Measurements from ENCODE around the gene GTF2H4. TPM values are rescaled to one million over a fixed set of nuclear protein-coding genes. Genes with fewer than 3 reads are reported as not detected.

Gene GTF2H4
- total RNA-seq, 1 experiment from 2014 or later, result 42.6 TPM

- ChIA-PET CTCF (no interaction called here), POLR2A (ENCODE audit: low non-redundant PET) (no interaction called here)
- H3K27me3 ChIP-seq (replicated peaks; ENCODE audit: insufficient read depth, low read depth, low read length, poor library complexity), result no peaks in the 10 kb centered on the region
- intact Hi-C loops (cut with micrococcal nuclease; ENCODE audit: unreplicated experiment), result no loop called here
- no peak overlapping the region for H3K27ac ChIP-seq (ENCODE audit: low read depth, low read length, poor library complexity, severe bottlenecking)
- H3K4me1 ChIP-seq (ENCODE audit: insufficient read depth, low read length, poor library complexity, severe bottlenecking), result peaks cover 40% of the 10 kb centered on the region
- no TSS peak for BruUV-seq (replicated peaks)
- H3K9me3 ChIP-seq (ENCODE audit: low read depth, low read length, poor library complexity, severe bottlenecking), result no peaks in the 10 kb centered on the region
- no peaks in the 10 kb centered on the region for H3K36me3 ChIP-seq (ENCODE audit: insufficient read depth, low read length, poor library complexity, severe bottlenecking)
- TF ChIP-seq, protein P1, sequence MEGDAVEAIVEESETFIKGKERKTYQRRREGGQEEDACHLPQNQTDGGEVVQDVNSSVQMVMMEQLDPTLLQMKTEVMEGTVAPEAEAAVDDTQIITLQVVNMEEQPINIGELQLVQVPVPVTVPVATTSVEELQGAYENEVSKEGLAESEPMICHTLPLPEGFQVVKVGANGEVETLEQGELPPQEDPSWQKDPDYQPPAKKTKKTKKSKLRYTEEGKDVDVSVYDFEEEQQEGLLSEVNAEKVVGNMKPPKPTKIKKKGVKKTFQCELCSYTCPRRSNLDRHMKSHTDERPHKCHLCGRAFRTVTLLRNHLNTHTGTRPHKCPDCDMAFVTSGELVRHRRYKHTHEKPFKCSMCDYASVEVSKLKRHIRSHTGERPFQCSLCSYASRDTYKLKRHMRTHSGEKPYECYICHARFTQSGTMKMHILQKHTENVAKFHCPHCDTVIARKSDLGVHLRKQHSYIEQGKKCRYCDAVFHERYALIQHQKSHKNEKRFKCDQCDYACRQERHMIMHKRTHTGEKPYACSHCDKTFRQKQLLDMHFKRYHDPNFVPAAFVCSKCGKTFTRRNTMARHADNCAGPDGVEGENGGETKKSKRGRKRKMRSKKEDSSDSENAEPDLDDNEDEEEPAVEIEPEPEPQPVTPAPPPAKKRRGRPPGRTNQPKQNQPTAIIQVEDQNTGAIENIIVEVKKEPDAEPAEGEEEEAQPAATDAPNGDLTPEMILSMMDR (conservative IDR thresholded peaks at IDR 0.05; ENCODE audit: low read depth, low read length), result no peak
- no peak for TF ChIP-seq EZH2 (IDR thresholded peaks at IDR 0.05; ENCODE audit: borderline replicate concordance, low read depth, low read length, poor library complexity, severe bottlenecking)
- no peak for DNase-seq (ENCODE audit: low spot score)
- H3K4me3 ChIP-seq (ENCODE audit: low read depth, low read length, poor library complexity, severe bottlenecking), result no peak overlapping the region
These were observed 49.7 kb downstream of the GTF2H4 start for GRCh38 chr6:30957716-30958115.

GRCh38 chr6:30960907-30961673, 53.1 kb downstream of the GTF2H4 start:
- intact Hi-C loops (cut with micrococcal nuclease; ENCODE audit: unreplicated experiment), result no loop called here
- peak; percentile 27 for DNase-seq (ENCODE audit: low spot score)
- BruUV-seq (replicated peaks), result no TSS peak

GRCh38 chr6:30962716-30963115, 54.7 kb downstream of the GTF2H4 start:
- Histone ChIP-seq H3K27ac (ENCODE audit: low read depth, low read length, poor library complexity, severe bottlenecking) (no peak overlapping the region), H3K9me3 (ENCODE audit: low read depth, low read length, poor library complexity, severe bottlenecking) (no peaks in the 10 kb centered on the region), H3K4me3 (ENCODE audit: low read depth, low read length, poor library complexity, severe bottlenecking) (no peak overlapping the region), H3K36me3 (ENCODE audit: insufficient read depth, low read length, poor library complexity, severe bottlenecking) (no peaks in the 10 kb centered on the region), H3K4me1 (ENCODE audit: insufficient read depth, low read length, poor library complexity, severe bottlenecking) (peaks cover 10% of the 10 kb centered on the region), H3K27me3 (replicated peaks; ENCODE audit: insufficient read depth, low read depth, low read length, poor library complexity) (no peaks in the 10 kb centered on the region)
- BruUV-seq (replicated peaks), result no TSS peak
- CTCF ChIA-PET, result no interaction called here
- POLR2A ChIA-PET (ENCODE audit: low non-redundant PET), result no interaction called here
- TF ChIP-seq EZH2 (IDR thresholded peaks at IDR 0.05; ENCODE audit: borderline replicate concordance, low read depth, low read length, poor library complexity, severe bottlenecking), result no peak
- TF ChIP-seq, protein P1 (conservative IDR thresholded peaks at IDR 0.05; ENCODE audit: low read depth, low read length), result no peak
- DNase-seq (ENCODE audit: low spot score), result no peak
- intact Hi-C loops (cut with micrococcal nuclease; ENCODE audit: unreplicated experiment), result no loop called here

More at GRCh38 chr6:30960907-30961673, 53.1 kb downstream of the GTF2H4 start:
- Histone ChIP-seq H3K4me1 (ENCODE audit: insufficient read depth, low read length, poor library complexity, severe bottlenecking) (peaks cover 18% of the 10 kb centered on the region), H3K27me3 (replicated peaks; ENCODE audit: insufficient read depth, low read depth, low read length, poor library complexity) (no peaks in the 10 kb centered on the region), H3K9me3 (ENCODE audit: low read depth, low read length, poor library complexity, severe bottlenecking) (no peaks in the 10 kb centered on the region), H3K36me3 (ENCODE audit: insufficient read depth, low read length, poor library complexity, severe bottlenecking) (no peaks in the 10 kb centered on the region), H3K27ac (ENCODE audit: low read depth, low read length, poor library complexity, severe bottlenecking) (no peak overlapping the region), H3K4me3 (ENCODE audit: low read depth, low read length, poor library complexity, severe bottlenecking) (no peak overlapping the region)
- CTCF ChIA-PET, result interaction anchor here (0.6 kb wide), 1 partner anchor 134 kb away, joined by 4 read pairs; no protein-coding TSS in a partner anchor
- POLR2A ChIA-PET (ENCODE audit: low non-redundant PET), result no interaction called here
- TF ChIP-seq, protein P1 (conservative IDR thresholded peaks at IDR 0.05; ENCODE audit: low read depth, low read length), result no peak
- TF ChIP-seq EZH2 (IDR thresholded peaks at IDR 0.05; ENCODE audit: borderline replicate concordance, low read depth, low read length, poor library complexity, severe bottlenecking), result no peak
